ENCODE measurements around the gene ZSCAN22. TPM values are rescaled to one million over a fixed set of nuclear protein-coding genes. Genes with fewer than 3 reads are reported as not detected.
A peak's percentile ranks its signal among the peaks of the same experiment; 100 is the strongest.
"Not testable (repeated sequence)": the region's sequence is repeated elsewhere in the genome, so short reads cannot be mapped to it uniquely, and the experiment has no call there.

The ZSCAN22 gene
- total RNA-seq, 2 donors from 2014 or later: 4.0 to 5.0 TPM

DNA sequence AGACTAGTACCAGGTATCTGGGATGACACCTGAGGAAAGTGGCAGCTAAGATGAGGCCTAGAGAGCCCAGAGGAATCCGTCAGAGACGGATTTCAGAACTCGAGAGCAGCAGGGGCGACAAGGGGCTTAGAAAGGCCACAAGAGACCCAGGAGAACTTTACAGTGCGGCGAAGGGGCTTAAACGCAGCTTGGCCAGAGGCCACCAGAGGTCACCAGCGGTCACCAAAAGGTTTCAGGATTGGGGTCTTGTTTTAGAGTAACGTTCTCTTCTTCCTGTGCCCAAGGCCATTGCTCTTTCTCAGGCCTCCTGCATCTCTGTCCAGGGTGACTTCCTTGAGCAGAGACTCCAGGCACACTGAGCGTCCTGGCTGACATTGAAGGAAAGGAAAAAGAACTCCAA lies 2.2 kb downstream of the ZSCAN22 start:
- Mint-ChIP-seq H3K4me3 (no peak overlapping the region), H3K27ac (no peak overlapping the region), H3K27me3 (ENCODE audit: low read depth) (no peaks in the 10 kb centered on the region), H3K4me1 (ENCODE audit: low read depth) (no peaks in the 10 kb centered on the region), H3K36me3 (ENCODE audit: insufficient read depth in 2 of 2) (no peaks in the 10 kb centered on the region), H3K9me3 (no peaks in the 10 kb centered on the region)
- DNase-seq (peak; percentile 23 to 35), ATAC-seq (replicated peaks in 1 of 2) (no peak)

DNA sequence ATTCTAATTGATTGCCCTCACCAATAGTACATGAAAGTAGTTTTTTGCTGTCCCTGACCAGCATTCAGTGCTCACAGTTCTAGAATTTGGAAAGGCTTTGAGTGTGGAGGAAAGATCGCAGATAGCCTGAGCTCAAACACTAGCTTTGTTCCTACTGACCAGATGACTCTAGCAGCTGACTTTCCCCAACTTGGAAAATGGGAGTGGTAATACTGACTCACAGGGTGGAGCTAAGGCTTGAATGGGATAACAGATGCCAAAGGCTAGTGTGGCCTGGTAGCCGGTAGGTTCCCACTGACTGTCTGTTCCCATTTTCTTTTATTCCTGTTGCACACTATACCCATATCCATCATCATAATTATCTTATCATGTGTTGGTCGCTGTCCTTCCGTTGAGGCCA lies 3.7 kb downstream of the ZSCAN22 start:
- ATAC-seq (replicated peaks in 1 of 2) (no peak), DNase-seq (no peak)
- no peaks in the 10 kb centered on the region for H3K27me3 Mint-ChIP-seq (ENCODE audit: low read depth)
- H3K36me3 Mint-ChIP-seq (ENCODE audit: insufficient read depth in 2 of 2): peaks cover 1 to 2% of the 10 kb centered on the region in 2 donors
- H3K4me3 Mint-ChIP-seq: no peak overlapping the region
- H3K9me3 Mint-ChIP-seq: no peaks in the 10 kb centered on the region
- no peak overlapping the region for H3K27ac Mint-ChIP-seq
- no peaks in the 10 kb centered on the region for H3K4me1 Mint-ChIP-seq (ENCODE audit: low read depth)

DNA sequence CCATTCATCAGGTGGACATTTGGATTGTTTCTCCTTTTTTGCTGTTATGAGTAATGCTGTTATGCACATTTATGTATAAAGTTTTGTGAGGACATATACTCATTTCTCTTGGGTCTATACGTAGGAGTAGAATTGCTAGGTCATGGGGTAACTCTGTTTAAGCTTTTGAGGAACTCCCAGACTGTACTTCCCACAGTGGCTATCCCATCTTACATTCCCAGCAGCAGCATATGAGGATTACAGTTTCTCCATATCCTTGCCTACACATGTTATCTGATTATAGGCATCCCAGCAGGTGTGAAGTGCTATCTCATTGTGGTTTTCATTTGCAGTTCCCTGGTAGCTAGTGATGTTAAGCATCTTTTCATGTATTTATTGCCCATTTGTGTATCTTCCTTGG lies 5.9 kb downstream of the ZSCAN22 start:
- no peak overlapping the region for H3K4me3 Mint-ChIP-seq
- H3K27ac Mint-ChIP-seq: no peak overlapping the region
- no peak for ATAC-seq (replicated peaks in 1 of 2)
- H3K36me3 Mint-ChIP-seq (ENCODE audit: insufficient read depth in 2 of 2): peaks cover 1 to 2% of the 10 kb centered on the region in 2 donors
- H3K4me1 Mint-ChIP-seq (ENCODE audit: low read depth): no peaks in the 10 kb centered on the region
- no peak for DNase-seq
- no peaks in the 10 kb centered on the region for H3K27me3 Mint-ChIP-seq (ENCODE audit: low read depth)
- H3K9me3 Mint-ChIP-seq: no peaks in the 10 kb centered on the region

DNA sequence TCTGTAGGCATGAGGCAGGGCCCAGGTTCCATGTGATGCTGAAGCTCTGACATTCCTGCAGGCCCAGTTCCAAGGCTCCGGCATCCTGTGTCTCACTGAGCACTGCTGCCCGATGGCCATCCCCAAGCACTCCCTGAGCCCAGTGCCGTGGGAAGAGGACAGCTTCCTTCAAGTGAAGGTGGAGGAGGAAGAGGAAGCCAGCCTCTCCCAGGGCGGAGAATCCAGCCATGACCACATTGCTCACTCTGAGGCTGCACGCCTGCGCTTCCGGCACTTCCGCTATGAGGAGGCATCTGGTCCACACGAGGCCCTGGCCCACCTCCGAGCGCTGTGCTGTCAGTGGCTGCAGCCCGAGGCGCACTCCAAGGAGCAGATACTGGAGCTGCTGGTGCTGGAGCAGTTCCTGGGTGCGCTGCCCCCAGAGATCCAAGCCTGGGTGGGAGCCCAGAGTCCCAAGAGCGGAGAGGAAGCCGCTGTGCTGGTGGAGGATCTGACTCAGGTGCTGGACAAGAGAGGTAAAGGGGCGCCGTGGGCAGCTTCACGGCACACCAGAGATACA lies 8.0 kb downstream of the ZSCAN22 start:
- no peak overlapping the region for H3K4me3 Mint-ChIP-seq
- no peak for DNase-seq
- ATAC-seq (replicated peaks in 1 of 2): no peak
- H3K36me3 Mint-ChIP-seq (ENCODE audit: insufficient read depth in 2 of 2): peaks cover 9 to 13% of the 10 kb centered on the region in 2 donors
- peaks cover 2% of the 10 kb centered on the region for H3K4me1 Mint-ChIP-seq (ENCODE audit: low read depth)
- no peaks in the 10 kb centered on the region for H3K9me3 Mint-ChIP-seq
- no peak overlapping the region for H3K27ac Mint-ChIP-seq
- H3K27me3 Mint-ChIP-seq (ENCODE audit: low read depth): no peaks in the 10 kb centered on the region

DNA sequence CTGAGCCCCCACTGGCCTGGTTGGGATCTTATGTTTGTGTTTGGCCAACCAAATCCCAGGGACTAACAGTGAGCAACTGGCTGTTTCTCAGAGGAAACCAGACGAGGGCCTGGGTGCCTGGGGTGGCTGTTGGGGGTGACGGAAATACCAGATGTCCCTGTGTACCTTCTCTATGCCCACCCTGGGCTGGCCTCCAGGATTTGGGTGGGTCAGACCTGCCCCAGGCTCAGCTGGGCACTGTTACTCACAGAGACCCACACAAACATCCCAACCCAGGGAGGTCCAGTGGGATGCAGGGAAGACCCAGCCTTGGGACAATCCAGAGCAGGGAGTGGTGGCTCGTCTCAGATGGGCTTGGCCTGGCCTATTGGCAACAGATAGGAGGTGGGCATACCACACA lies 8.8 kb downstream of the ZSCAN22 start:
- H3K27me3 Mint-ChIP-seq (ENCODE audit: low read depth): no peaks in the 10 kb centered on the region
- DNase-seq (no peak), ATAC-seq (replicated peaks in 1 of 2) (no peak)
- H3K27ac Mint-ChIP-seq: no peak overlapping the region
- H3K9me3 Mint-ChIP-seq: no peaks in the 10 kb centered on the region
- H3K4me1 Mint-ChIP-seq (ENCODE audit: low read depth): peaks cover 6% of the 10 kb centered on the region
- peaks cover 15% of the 10 kb centered on the region in 2 donors for H3K36me3 Mint-ChIP-seq (ENCODE audit: insufficient read depth in 2 of 2)
- no peak overlapping the region for H3K4me3 Mint-ChIP-seq

- H3K4me1 Mint-ChIP-seq (ENCODE audit: low read depth): peaks cover 6% of the 10 kb centered on the region
- DNase-seq (no peak), ATAC-seq (replicated peaks in 1 of 2) (no peak)
- no peaks in the 10 kb centered on the region for H3K27me3 Mint-ChIP-seq (ENCODE audit: low read depth)
- no peak overlapping the region for H3K27ac Mint-ChIP-seq
- H3K36me3 Mint-ChIP-seq (ENCODE audit: insufficient read depth in 2 of 2): peaks cover 16 to 17% of the 10 kb centered on the region in 2 donors
- H3K4me3 Mint-ChIP-seq: no peak overlapping the region
- H3K9me3 Mint-ChIP-seq: no peaks in the 10 kb centered on the region
Measured at GRCh38 chr19:58336216-58336615, 9.4 kb downstream of the ZSCAN22 start.

DNA sequence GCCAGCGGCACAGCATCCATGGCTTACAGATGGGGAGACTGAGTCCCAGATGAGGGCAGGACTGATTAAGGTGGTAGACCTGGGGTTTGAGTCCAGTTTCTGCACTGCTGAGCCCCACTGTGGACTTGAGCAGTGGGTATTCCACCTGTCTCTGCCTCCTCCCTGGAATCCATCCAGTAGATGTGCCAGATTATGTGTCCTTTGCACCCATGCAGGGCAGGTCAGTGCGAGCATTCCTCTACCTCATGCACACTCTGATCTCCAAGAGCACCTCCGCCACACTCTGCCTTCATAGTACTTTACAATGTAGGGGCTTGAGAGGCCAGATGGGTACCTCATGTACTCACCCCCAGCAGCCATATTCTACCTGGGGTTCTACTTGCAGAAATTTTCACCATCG lies 10.0 kb downstream of the ZSCAN22 start:
- Mint-ChIP-seq H3K27ac (no peak overlapping the region), H3K4me3 (no peak overlapping the region), H3K27me3 (ENCODE audit: low read depth) (no peaks in the 10 kb centered on the region), H3K4me1 (ENCODE audit: low read depth) (peaks cover 6% of the 10 kb centered on the region), H3K36me3 (ENCODE audit: insufficient read depth in 2 of 2) (peaks cover 17 to 18% of the 10 kb centered on the region in 2 donors), H3K9me3 (no peaks in the 10 kb centered on the region)
- DNase-seq (no peak), ATAC-seq (replicated peaks in 1 of 2) (no peak)

- Mint-ChIP-seq H3K4me3 (no peak overlapping the region), H3K36me3 (ENCODE audit: insufficient read depth in 2 of 2) (peaks cover 18 to 21% of the 10 kb centered on the region in 2 donors), H3K9me3 (no peaks in the 10 kb centered on the region), H3K27me3 (ENCODE audit: low read depth) (no peaks in the 10 kb centered on the region), H3K4me1 (ENCODE audit: low read depth) (peaks cover 6% of the 10 kb centered on the region), H3K27ac (no peak overlapping the region)
- DNase-seq: no peak
- no peak for ATAC-seq (replicated peaks in 1 of 2)
Measured at GRCh38 chr19:58338336-58338735, 11.5 kb downstream of the ZSCAN22 start.

- no peaks in the 10 kb centered on the region for H3K27me3 Mint-ChIP-seq (ENCODE audit: low read depth)
- peaks cover 19 to 21% of the 10 kb centered on the region in 2 donors for H3K36me3 Mint-ChIP-seq (ENCODE audit: insufficient read depth in 2 of 2)
- no peak overlapping the region for H3K27ac Mint-ChIP-seq
- no peaks in the 10 kb centered on the region for H3K9me3 Mint-ChIP-seq
- no peak for ATAC-seq (replicated peaks in 1 of 2)
- DNase-seq: no peak
- peaks cover 6% of the 10 kb centered on the region for H3K4me1 Mint-ChIP-seq (ENCODE audit: low read depth)
- H3K4me3 Mint-ChIP-seq: no peak overlapping the region
Measured at GRCh38 chr19:58338825-58339558, 12.2 kb downstream of the ZSCAN22 start.

DNA sequence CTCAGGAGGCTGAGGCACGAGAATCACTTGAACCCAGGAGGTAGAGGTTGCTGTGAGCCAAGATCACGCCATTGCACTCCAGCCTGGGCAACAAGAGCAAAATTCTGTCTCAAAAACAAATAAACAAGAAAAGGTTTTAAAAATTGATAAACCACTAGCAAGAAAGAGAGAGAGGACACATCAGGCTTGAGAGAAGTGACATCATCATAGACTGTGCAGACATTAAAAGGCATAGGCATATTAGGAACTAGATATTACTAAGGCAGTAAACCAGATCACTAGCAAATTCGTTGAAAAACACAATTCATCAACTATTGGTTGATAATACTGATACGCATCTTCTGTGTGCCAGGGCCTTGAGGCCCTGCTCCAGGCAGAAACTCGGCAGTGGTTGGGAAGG lies 18.8 kb downstream of the ZSCAN22 start:
- Mint-ChIP-seq H3K9me3 (no peaks in the 10 kb centered on the region), H3K4me3 (peak overlapping the region; percentile 96 to 98), H3K36me3 (ENCODE audit: insufficient read depth in 2 of 2) (peaks cover 6 to 24% of the 10 kb centered on the region in 2 donors), H3K4me1 (ENCODE audit: low read depth) (peaks cover 39% of the 10 kb centered on the region), H3K27ac (peak overlapping the region; percentile 8), H3K27me3 (ENCODE audit: low read depth) (no peaks in the 10 kb centered on the region)
- ATAC-seq (replicated peaks in 1 of 2): no peak
- no peak for DNase-seq

DNA sequence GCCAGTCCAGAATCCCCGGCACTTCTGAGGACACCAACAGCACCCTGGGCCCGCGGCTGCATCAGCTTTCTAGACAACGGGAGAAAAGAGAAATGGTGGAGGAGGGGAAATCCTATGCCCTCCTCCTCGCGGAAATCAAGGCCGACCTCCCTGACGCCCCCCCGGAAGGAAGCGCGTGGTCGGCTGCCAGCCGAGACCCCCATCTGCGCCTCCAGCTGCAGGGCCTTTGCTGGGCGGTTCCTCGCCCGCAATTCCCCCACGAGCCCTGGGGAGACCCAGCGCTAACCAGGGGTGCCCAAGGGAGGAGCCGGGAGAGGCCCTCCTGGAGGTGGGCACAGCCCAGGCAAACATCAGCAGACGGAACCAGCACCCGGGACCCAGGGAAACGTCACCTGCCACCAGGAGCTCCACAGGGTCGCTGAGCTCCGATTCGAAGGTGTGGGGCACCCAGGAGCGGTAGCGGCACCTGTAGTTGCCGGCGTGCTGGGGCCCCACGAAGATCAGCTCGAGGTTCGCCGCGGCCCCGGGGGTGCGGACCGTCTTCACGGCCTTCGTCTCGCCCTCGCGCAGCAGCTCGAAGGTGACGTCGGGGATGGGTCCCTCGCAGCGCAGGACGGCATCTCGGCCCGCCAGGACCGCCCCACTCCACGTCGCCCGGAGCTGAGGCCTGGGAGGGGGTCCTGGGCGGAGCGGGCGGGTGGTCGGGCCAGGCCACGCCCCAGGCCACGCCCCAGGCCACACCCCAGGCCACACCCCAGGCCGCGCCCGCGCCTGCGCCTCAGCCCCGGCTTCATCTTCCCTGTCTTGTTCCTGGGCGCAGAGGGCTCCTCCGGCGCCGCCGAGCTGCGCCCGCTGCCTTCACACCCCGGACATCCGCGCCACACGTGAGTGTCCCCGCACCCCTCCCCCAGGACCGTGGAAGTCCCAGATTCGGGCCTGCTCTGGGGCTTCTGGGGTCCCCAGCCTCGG lies 20.5 kb downstream of the ZSCAN22 start:
- peaks cover 4 to 18% of the 10 kb centered on the region in 2 donors for H3K36me3 Mint-ChIP-seq (ENCODE audit: insufficient read depth in 2 of 2)
- peak overlapping the region; percentile 96 to 98 for H3K4me3 Mint-ChIP-seq
- DNase-seq (peak; percentile 77 to 87), ATAC-seq (replicated peaks in 1 of 2) (peak; percentile 97)
- no peaks in the 10 kb centered on the region for H3K9me3 Mint-ChIP-seq
- peak overlapping the region; percentile 88 for H3K27ac Mint-ChIP-seq
- no peaks in the 10 kb centered on the region for H3K27me3 Mint-ChIP-seq (ENCODE audit: low read depth)
- H3K4me1 Mint-ChIP-seq (ENCODE audit: low read depth): peaks cover 39% of the 10 kb centered on the region

- H3K27me3 Mint-ChIP-seq (ENCODE audit: low read depth); DNase-seq; H3K9me3 Mint-ChIP-seq; H3K27ac Mint-ChIP-seq: not testable (repeated sequence)
- Mint-ChIP-seq H3K4me3 (peak overlapping the region; percentile 96 to 98), H3K36me3 (ENCODE audit: insufficient read depth in 2 of 2) (peaks cover 4 to 18% of the 10 kb centered on the region in 2 donors), H3K4me1 (ENCODE audit: low read depth) (peaks cover 39% of the 10 kb centered on the region)
- peak in 1 of 2 donors; percentile 1 for ATAC-seq (replicated peaks in 1 of 2)
Measured at GRCh38 chr19:58348080-58348479, 21.3 kb downstream of the ZSCAN22 start.

- H3K27ac Mint-ChIP-seq: no peak overlapping the region
- peaks cover 2 to 18% of the 10 kb centered on the region in 2 donors for H3K36me3 Mint-ChIP-seq (ENCODE audit: insufficient read depth in 2 of 2)
- no peaks in the 10 kb centered on the region for H3K9me3 Mint-ChIP-seq
- peak overlapping the region; percentile 44 to 58 for H3K4me3 Mint-ChIP-seq
- peaks cover 39% of the 10 kb centered on the region for H3K4me1 Mint-ChIP-seq (ENCODE audit: low read depth)
- DNase-seq: no peak
- H3K27me3 Mint-ChIP-seq (ENCODE audit: low read depth): no peaks in the 10 kb centered on the region
- no peak for ATAC-seq (replicated peaks in 1 of 2)
Measured at GRCh38 chr19:58349590-58349989, 22.8 kb downstream of the ZSCAN22 start.
